GM21528 (cell line): Measurements from ENCODE around the gene ZNF143.
"Not testable (repeated sequence)": the region's sequence is repeated elsewhere in the genome, so short reads cannot be mapped to it uniquely, and the experiment has no call there.

Experiments used
- ATAC-seq: cut with Tn5 transposase; IDR thresholded peaks from one replicate; pipeline ENCODE4 v1.9.1; 2021; ENCODE audit warnings: mild to moderate bottlenecking, moderate library complexity; ENCODE audit not compliant: unreplicated experiment, low FRiP score

The ZNF143 gene

DNA sequence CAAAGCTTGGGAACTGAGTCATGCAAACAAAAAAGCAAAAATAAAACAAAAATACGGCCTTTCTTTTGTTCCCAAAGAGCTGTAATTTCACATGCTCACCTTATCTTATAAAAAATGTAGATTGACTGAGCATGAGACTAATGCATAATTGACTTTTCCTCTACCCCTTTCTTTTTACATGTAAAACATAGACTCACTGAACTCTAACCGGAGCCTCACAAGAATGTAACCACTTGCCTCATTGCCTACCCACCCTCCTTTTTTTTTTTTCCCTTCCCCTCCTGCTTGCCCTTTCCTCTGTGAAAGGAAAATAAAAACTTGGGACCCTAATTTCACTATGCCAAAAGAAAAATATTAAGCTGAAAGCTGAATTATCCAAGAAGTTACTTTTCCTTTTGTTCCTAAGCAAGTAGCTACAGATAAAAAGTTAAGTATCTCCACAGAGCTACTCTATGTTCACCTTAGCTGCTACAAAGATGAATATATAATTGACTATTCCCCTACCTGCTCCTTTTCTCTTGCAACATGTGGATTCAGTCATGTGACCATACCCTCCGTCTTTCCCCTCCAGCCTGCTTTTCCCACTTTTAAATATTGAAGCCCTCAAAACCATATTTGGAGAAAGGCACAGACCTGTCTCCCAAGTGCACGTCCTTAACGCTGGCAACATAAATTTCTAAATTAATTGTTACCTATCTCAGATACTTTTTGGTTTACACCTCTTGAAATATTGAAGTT, 73.1 kb downstream of the ZNF143 start:
- no peak for ATAC-seq

DNA sequence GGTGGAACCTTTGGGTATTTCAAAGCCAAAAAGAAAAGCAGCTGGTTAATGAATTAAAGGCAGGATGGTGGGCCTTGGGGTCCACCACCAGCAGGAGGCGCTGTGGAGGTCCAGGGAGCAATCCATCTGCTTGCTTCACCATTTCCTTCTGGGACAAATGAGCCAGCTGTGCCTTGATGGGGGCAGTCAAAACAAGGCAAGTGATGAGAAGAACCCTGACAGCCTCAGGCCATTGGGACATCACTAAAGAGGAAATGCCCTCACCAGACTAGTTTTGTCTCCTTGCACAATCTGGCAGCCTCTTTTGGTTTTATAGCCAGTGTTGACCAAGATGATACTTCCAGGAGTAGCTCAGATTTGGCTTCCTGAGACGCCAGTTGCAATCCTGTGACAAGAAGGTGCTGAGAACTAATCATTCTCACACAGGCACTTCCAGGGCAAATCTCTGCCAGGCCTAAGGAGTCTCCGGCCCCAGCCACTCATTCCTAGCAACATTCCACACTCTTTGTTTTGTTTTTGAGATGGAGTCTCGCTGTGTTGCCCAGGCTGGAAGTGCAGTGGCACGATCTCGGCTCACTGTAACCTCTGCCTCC, 74.5 kb downstream of the ZNF143 start:
- ATAC-seq = no peak

DNA sequence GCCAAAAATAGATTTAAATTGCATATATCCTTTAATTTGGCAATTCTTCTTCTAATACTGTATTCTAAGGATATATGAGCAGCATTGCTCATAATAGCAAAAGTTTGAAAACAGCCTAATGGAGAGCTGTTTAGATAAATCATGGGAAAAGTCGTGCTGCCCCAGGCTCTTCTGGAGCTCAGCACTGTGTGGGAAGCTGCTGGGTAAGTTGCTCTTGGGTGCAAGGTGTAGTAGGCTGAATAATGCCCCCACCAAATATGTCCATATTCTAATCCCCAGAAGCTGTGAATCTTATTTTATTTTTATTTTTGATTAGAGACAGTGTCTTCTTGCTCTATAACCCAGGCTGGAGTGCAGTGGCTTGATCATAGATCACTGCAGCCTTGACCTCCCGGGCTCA, 77.7 kb downstream of the ZNF143 start:
- ATAC-seq = no peak

DNA sequence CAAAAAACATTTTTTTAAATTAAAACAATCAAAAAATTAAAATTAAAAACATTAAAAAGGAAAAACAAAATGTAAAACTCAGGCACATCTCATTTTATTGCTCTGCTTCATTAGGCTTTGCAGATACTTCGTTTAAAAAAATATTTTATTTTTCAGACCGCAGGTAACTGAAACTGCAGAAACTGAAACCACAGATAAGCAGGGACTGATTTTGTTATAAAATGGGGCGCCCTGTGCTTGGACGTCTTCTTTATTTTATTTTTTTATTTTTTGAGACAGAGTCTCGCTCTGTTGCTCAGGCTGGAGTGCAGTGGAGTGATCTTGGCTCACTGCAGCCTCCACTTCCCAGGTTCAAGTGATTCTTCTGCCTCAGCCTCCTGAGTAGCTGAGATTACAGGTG, 88.4 kb downstream of the ZNF143 start:
- not testable (repeated sequence) for ATAC-seq

DNA sequence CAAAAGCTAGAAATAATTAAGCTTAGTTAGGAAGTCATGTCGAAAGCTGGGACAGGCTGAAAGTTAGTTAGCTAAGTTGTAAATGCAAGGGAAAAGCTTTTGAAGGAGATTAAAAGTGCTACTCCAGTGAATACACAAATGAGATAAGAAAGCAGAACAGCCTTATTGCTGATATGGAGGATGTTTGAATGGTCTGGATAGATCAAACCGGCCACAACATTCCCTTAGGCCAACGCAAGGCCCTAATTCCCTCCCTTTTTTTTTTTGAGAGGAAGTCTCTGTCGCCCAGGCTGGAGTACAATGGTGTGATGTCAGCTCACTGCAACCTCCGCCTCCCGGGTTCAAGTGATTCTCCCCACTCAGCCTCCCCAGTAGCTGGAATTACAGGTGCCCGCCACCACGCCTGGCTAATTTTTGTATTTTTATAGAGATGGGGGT, 89.4 kb downstream of the ZNF143 start:
- no peak for ATAC-seq

DNA sequence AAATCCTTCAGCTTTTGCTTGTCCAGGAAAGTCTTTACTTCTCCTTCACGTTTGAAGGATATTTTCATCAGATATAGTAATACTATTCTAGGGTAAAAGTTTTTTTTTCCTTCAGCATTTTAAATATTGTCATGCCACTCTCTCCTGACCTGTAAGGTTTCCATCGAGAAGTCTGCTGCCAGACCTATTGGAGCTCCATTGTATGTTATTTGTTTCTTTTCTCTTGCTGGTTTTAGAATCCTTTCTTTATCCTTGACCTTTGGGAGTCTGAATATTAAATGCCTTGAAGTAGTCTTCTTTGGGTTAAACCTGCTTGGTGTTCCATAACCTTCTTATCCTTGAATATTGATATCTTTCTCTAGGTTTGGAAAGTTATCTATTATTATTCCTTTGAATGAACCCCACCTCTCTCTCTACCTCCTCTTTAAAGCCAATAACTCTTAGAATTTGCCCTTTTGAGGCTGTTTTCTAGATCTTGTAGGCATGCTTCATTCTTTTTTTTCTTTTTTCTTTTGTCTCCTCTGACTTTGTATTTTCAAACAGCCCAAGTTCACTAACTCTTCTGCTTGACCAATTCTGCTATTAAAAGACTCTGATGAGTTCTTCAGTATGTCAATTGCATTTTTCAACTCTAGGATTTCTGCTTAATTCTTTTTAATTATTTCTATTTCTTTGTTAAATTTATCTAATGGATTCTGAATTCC, 100.6 kb downstream of the ZNF143 start:
- ATAC-seq = no peak

DNA sequence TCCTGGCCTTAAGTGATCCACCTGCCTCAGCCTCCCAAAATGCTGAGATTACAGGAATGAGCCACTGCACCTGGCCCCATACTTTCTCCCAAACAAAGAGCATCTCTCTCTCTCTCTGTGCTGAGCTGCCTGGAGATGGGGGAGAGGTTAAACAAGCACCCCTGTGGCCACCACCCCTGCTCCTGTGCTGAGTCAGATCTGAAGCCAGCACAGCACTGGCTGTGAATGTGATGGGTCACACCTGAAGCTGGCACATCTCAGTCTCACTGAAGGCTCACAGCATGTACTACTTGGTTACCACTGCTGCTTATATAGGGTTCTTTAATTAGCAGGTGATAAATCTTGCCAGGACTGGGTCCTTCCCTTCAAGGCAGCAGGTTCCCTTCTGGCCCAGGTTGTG, 101.9 kb downstream of the ZNF143 start:
- ATAC-seq = no peak

DNA sequence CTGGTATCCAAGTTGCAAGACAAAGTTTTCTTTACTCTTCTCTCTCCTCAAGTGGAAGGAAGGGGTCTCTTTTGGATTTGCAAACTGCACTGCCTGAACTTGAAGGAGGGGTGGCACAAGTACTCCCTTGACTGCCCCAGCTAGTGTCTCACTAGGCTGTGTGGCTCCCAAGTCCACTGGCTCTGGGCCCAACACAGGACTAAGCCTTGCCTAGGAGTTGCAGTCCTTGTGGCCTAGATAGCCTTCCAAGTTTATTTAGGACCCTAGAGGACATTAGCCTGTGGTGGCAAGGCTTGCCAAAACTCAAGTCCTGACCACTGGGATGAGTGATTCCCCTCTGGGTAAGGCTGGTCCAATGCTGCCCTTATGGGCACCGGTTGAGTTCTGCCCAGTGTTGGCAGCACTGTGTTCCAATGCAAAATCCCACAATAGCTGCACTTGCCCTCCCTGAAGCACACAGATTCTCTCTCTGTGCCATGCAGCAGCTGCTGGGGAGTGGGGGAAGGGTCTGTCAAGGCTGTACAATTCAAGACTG, 102.5 kb downstream of the ZNF143 start:
- ATAC-seq = no peak

DNA sequence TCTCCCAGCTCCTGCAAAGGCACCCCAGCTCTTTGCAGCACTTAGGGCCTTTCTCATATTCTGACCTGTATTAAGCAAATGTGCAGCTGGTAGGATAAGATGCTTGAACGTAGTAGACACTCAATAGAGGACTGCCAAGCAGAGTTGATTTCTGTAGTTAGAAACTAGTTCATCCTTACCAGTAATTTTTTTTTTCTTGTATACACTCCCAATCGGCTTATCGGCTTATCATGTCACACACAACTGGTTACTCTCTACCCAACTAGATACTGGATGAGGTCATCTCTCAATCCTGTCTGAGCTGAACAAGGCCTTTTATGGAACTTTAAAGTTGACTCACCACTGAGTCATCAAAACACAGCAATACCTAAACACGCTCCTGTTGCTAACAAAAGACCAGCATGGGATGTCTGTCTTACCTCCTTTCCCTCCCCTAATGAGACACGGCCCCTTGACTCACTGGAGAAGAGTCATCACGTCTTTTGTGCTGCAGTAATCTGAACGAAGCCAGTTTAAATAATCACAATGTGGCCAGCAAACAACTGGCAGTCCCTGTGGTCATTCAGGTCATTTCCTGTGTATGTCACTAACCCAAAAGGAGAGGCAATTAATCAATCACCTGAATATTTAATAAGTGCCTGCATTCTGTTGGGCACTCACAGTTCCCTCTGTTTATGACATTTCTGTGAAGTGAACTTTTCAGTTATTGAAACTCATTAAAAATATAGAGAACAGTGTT, 105.2 kb downstream of the ZNF143 start:
- ATAC-seq = peak; percentile 84

DNA sequence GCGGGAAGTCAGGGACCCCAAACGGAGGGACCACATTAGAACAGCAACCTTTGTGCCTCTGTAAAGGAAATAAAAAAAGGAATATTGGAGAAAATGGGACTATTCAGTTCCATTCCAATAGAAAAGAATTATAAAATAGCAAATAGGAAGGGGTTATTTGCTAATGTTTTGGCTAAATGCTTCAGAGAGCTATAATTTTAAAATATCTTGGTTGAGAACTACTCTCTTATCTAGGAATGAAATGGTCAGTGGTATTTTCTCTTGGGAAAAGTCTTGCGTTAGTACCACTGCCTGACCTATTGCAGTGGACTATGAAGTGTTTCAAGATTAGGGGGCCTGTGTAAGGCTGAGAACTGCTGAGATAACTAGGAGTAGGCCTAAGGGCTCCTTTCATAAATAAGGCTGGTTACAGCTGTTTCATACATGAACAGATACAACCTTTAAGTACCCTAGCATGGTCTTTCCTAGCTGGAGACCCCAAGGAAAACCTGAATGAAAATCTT, 105.8 kb downstream of the ZNF143 start:
- no peak for ATAC-seq

DNA sequence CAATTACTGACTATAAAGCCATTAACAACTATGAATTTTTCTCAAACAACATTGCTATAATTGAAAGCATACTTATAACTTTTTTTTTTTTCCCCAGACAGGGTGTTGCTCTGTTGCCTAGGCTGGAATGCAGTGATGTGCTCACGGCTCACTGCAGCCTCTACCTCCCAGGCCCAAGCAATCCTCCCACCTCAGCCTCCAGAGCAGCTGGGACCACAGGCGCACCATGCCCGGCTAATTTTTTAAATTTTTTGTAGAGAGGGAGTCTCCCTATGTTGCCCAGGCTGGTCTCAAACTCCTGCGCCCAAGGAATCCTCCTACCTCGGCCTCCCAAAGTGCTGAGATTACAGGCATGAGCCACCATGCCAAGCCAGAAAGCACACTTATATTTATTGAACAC, 106.6 kb downstream of the ZNF143 start:
- ATAC-seq = no peak

DNA sequence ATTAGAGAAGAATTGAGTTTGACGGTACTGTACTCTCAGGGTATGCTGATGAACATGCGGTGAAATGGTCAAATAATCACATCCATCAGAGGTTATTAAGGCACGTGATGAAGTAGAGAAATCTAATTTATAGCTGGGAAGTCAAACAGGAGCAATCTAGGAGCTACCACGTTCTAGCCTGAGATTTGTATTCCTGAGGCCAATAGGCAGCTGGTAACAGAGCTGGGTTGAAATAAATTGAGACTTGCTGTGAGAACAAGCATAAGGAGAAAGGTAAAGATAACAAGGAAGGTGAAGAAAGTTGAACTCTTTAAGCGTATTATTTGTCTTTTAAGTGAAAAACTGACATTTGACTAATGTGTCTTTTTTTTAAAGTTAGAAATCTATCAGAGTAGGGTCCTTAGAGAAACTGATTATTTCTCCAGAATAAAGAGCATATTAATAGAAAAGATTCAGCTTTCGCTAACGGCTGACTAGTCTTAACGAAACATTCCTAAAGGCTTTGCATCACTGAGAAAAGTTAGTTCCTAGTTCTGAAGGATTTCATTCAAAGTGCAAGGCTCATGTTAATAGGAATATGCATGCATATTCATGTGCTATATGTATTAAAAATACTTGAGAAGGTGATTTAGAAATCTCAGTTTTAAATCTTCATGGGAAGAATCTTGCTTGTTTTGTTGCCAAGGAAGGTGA, 107.5 kb downstream of the ZNF143 start:
- no peak for ATAC-seq

DNA sequence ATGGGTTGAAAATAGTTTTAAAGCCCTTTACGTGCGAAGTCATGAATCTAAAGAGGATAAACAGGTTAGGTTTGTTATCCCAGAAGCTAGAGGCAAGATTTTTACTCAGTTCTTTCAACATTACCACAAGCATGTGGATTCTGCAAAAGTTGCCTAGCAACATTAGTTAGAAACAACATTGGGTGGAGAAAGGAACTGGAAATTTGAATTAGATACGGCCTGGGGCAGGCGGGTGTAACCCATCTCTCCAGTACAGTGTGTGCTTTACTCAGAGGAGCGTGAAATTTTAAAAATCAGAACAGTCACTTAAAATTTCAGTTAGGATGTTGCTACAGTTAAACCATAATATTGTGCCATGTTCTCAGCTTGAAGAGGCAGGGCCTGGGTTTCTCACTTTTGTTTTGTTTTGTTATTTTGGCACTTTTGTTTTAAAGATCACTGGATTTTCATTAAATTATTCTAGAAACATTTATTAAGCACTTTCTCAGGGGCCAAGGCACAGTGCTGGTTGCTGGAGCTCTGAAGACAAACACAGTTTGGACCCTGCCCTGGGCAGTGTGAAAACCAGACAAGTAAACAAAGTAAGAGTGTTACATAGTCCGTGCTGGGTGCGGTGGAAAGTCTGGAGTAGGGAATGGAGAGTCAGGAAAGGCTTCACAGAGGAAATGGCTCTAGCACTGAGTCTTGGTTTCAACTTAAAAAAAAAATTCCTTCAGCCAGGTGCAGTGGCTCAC, 108.2 kb downstream of the ZNF143 start:
- no peak for ATAC-seq

DNA sequence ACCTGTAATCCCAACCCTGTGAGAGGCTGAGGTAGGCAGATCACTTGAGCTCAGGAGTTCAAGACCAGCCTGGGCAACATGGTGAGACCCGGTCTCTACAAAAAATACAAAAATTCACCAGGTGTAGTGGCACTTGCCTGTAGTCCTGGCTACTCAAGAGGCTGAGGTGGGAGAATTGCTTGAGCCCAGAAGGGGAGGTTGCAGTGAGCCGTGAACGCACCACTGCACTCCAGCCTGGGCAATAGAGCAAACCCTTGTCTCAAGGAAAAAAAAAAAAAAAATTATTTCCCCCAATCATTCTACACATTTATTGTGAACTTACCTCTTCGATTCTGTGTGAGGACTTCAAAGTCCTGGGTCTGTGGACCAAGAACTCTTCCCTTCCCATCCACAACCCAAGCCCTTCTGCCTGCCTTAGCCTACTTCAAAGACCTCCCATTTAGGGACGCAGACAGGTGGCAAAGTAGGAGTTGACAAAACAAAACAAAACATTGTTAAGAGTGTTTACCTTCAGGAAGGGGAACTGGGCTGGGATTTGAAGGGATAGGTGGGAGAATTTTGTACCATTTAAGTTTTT, 108.9 kb downstream of the ZNF143 start:
- ATAC-seq = no peak

DNA sequence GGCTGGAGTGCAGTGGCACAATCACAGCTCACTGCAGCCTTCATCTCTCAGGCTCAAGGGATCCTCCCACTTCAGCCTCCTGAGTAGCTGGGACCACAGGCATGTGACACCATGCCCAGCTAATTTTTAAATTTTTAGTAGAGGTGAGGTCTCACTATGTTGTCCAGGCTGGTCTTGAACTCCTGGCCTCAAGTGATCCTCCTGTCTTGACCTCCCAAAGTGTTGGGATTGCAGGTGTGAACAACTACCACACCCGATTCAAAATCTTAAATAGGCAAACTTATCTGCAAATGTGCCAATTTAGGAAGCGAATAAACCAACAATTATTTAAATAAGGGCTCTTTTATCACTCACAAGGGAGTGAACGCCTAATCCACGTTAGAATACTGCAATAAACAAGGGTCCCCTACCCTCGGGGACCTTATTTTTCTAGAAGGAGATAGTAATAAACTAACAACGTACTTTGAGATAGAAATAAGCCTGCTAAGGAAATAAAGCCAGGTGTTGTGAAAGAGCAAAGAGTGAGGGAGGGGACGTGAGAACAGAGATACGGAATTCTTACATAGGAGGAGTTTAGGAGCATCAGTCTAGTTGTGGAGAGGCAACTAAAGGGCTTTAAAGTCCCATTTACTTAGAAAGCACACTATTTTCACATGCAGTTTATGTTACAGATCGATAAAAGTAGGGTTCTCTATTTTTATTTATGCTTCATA, 109.7 kb downstream of the ZNF143 start:
- ATAC-seq = no peak

DNA sequence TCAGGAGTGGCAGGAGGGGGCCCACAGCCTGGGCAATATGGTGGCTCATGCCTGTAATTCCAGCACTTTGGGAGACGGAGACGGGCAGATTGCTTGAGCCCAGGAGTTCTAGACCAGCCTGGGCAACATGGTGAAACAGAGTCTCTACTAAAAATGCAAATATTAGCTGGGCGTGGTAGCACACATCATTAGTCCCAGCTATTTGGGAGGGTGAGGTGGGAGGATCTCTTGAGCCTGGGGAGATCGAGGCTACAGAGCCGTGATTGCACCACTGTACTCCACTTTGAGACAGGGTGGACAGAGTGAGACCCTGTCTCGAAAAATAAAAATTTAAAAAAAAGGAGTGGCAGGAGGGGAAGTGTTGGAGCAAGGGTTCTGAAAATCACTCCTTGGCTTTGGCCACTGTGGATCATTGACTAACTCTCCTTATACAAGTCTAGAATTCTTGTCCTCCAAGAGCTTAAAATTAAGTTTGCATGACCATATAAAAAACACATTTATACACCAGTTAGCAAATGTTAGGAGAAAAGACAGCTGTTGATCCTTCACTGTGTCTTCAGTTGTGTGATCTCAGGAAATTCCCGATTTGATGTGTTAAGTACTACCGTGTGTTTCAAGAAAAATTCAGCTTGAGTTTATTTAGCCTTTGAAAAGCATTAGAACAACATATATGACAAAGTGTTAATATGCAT, 110.4 kb downstream of the ZNF143 start:
- no peak for ATAC-seq

DNA sequence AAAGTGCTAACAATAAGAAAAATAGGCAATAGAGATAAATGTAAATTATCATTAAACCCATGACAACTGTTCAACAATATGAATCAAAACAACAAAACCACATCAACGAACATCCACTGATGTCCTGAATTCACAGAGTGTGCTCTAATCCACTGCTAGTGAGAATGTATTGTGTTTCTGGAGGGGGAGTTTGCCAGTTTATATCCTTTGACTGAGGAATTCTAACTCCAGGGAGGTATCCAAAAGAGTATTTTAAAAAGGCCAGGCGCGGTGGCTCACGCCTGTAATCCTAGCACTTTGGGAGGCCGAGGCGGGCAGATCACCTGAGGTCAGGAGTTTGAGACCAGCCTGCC, 110.9 kb downstream of the ZNF143 start:
- ATAC-seq = no peak
